ENCODE measurements around the gene FOXE3.

- TF ChIP-seq CTCF (IDR thresholded peaks at IDR 0.05; ENCODE audit: low read depth, low read length, missing input control): peak; percentile 71
- TF ChIP-seq RAD21 (IDR thresholded peaks at IDR 0.05): peak; percentile 73 to 81
- no peak for TF ChIP-seq TAF1 (conservative IDR thresholded peaks at IDR 0.05)
- no peak for TF ChIP-seq NR2F2 (IDR thresholded peaks at IDR 0.05)
- TF ChIP-seq GABPA (IDR thresholded peaks at IDR 0.05 in 1 of 2, conservative IDR thresholded peaks at IDR 0.05 in 1 of 2): no peak
- no peak for TF ChIP-seq FOXA1 (IDR thresholded peaks at IDR 0.05)
- no peak for TF ChIP-seq HNF4A (conservative IDR thresholded peaks at IDR 0.05)
- no peak for TF ChIP-seq YY1 (IDR thresholded peaks at IDR 0.05)
- no peak for TF ChIP-seq MAX (IDR thresholded peaks at IDR 0.05)
- TF ChIP-seq SP1 (IDR thresholded peaks at IDR 0.05): no peak
- TF ChIP-seq EGR1 (IDR thresholded peaks at IDR 0.05; ENCODE audit: low read depth in 2 of 2): no peak
These were observed 8.4 kb downstream of the FOXE3 start for GRCh38 chr1:47424336-47424982.
